HEK293T (cell line): Measurements from ENCODE around the gene IL12B.

Experiments
- CTCF ChIA-PET: fragments of 350-600 bp; formaldehyde crosslinking; extraction: SDS; loops from one replicate; lab custom pipeline; 2021; ENCODE audit warnings: antibody characterized with exemption, inconsistent platforms; lab: Yijun Ruan, JAX
- POLR2A ChIA-PET: fragments of 350-600 bp; formaldehyde crosslinking; extraction: SDS; loops from one replicate; lab custom pipeline; 2020; ENCODE audit warnings: antibody characterized with exemption, inconsistent platforms; lab: Yijun Ruan, JAX
- DNase-seq: peaks from one replicate; pipeline ENCODE4 v3.0.0; 2012; ENCODE audit warnings: mixed read lengths; ENCODE audit errors: extremely low spot score
- ARNT ChIP-seq: fragments of 450-650 bp; IDR thresholded peaks from 2 replicates; pipeline ENCODE4 v1.6.1; 2017; ENCODE audit warnings: mild to moderate bottlenecking
- BHLHE40 ChIP-seq: fragments of 450-650 bp; IDR thresholded peaks from 2 replicates; pipeline ENCODE4 v1.6.1; 2016; ENCODE audit warnings: mild to moderate bottlenecking, moderate library complexity, borderline replicate concordance
- CTBP1 ChIP-seq: fragments of 450-650 bp; IDR thresholded peaks from 2 replicates; pipeline ENCODE4 v1.6.1; 2016; ENCODE audit warnings: borderline replicate concordance
- ELF4 ChIP-seq: fragments of 450-650 bp; IDR thresholded peaks from 2 replicates; pipeline ENCODE4 v1.6.1; 2017; ENCODE audit warnings: antibody characterized with exemption
- FOXA1 ChIP-seq: fragments of 450-650 bp; IDR thresholded peaks from 2 replicates; pipeline ENCODE4 v1.6.1; 2016; ENCODE audit warnings: mild to moderate bottlenecking
- FOXK2 ChIP-seq: fragments of 450-650 bp; IDR thresholded peaks from 2 replicates; pipeline ENCODE4 v1.6.1; 2016; ENCODE audit warnings: mild to moderate bottlenecking
- FOXM1 ChIP-seq: fragments of 450-650 bp; IDR thresholded peaks from 2 replicates; pipeline ENCODE4 v1.6.1; 2017; ENCODE audit warnings: mild to moderate bottlenecking, borderline replicate concordance
- HDGF ChIP-seq: fragments of 450-650 bp; IDR thresholded peaks from 2 replicates; pipeline ENCODE4 v1.6.1; 2017; ENCODE audit warnings: antibody characterized with exemption, borderline replicate concordance
- L3MBTL2 ChIP-seq: fragments of 450-650 bp; conservative IDR thresholded peaks from 2 replicates; pipeline ENCODE4 v1.6.1; 2016; ENCODE audit warnings: mild to moderate bottlenecking
- LEF1 ChIP-seq: fragments of 450-650 bp; IDR thresholded peaks from 2 replicates; pipeline ENCODE4 v1.6.1; 2017; ENCODE audit warnings: mild to moderate bottlenecking, borderline replicate concordance
- NFRKB ChIP-seq: fragments of 450-650 bp; IDR thresholded peaks from 2 replicates; pipeline ENCODE4 v1.6.1; 2016; ENCODE audit warnings: mild to moderate bottlenecking, moderate library complexity
- SP1 ChIP-seq: fragments of 450-650 bp; IDR thresholded peaks from 2 replicates; pipeline ENCODE4 v1.6.1; 2017
- SUZ12 ChIP-seq: fragments of 450-650 bp; IDR thresholded peaks from 2 replicates; pipeline ENCODE4 v1.6.1; 2016; ENCODE audit warnings: mild to moderate bottlenecking
- TARDBP ChIP-seq: fragments of 450-650 bp; IDR thresholded peaks from 2 replicates; pipeline ENCODE4 v1.6.1; 2016
- ZNF384 ChIP-seq: fragments of 450-650 bp; IDR thresholded peaks from 2 replicates; pipeline ENCODE4 v1.6.1; 2016
- TF ChIP-seq, protein P1 (sequence below): fragments of 450-650 bp; IDR thresholded peaks from 2 replicates; pipeline ENCODE4 v1.6.1; 2016

Gene IL12B

DNA sequence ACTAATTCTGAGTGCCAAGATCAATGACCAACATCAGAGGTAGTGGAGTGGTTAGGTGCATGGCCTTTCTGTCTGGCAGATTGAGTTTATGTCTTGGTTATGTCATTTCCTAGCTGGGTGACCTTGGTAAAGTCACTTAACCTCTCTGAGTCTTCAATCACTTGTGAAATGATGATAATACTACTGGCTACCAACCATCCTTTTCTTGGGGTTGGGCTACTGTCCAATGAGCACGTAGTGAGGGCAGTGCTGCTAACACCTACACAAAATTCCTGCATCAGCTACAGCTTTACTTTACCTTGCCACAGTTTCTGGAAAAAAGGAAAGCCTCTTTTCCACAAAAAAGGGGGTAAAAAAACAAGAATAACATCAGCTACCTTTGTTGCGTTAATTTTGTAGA lies 12.4 kb downstream of the IL12B start:
- TF ChIP-seq FOXK2 (no peak), L3MBTL2 (no peak)
- ChIA-PET CTCF (interaction anchor here (0.7 to 3.3 kb wide), 4 partner anchors 16 to 163 kb away, joined by 3 to 29 read pairs (median 7); no protein-coding TSS in a partner anchor), POLR2A (interaction anchor here (0.8 kb wide), 1 partner anchor 14 kb away, joined by 3 read pairs; no protein-coding TSS in a partner anchor)
- DNase-seq = no peak

- DNase-seq = peak; percentile 64
- TF ChIP-seq ZNF384 (no peak), SUZ12 (no peak), L3MBTL2 (no peak), SP1 (no peak), ARNT (no peak), TARDBP (no peak), FOXA1 (no peak)
- TF ChIP-seq, protein P1, sequence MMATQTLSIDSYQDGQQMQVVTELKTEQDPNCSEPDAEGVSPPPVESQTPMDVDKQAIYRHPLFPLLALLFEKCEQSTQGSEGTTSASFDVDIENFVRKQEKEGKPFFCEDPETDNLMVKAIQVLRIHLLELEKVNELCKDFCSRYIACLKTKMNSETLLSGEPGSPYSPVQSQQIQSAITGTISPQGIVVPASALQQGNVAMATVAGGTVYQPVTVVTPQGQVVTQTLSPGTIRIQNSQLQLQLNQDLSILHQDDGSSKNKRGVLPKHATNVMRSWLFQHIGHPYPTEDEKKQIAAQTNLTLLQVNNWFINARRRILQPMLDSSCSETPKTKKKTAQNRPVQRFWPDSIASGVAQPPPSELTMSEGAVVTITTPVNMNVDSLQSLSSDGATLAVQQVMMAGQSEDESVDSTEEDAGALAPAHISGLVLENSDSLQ = no peak
- CTCF ChIA-PET = interaction anchor here (0.7 to 3.3 kb wide), 11 partner anchors 15 to 619 kb away, joined by 3 to 29 read pairs (median 4); no protein-coding TSS in a partner anchor
- POLR2A ChIA-PET = no interaction called here
Measured at GRCh38 chr5:159316519-159317383, 13.5 kb downstream of the IL12B start.

- ChIA-PET POLR2A (no interaction called here), CTCF (interaction anchor here (1.5 kb wide), 1 partner anchor 156 kb away, joined by 4 read pairs; no protein-coding TSS in a partner anchor)
- no peak for DNase-seq
- no peak for TF ChIP-seq SUZ12
- TF ChIP-seq HDGF = no peak
- no peak for TF ChIP-seq FOXA1
- no peak for TF ChIP-seq SP1
- no peak for TF ChIP-seq BHLHE40
- no peak for TF ChIP-seq L3MBTL2
- TF ChIP-seq CTBP1 = no peak
- no peak for TF ChIP-seq ARNT
- no peak for TF ChIP-seq FOXK2
- TF ChIP-seq FOXM1 = no peak
- TF ChIP-seq ZNF384 = no peak
- no peak for TF ChIP-seq NFRKB
- TF ChIP-seq, protein P1 = no peak
- no peak for TF ChIP-seq LEF1
Measured at GRCh38 chr5:159313197-159313596, 17.1 kb downstream of the IL12B start.

- CTCF ChIA-PET = interaction anchor here (0.6 to 1.3 kb wide), 3 partner anchors 21 to 156 kb away, joined by 3 to 4 read pairs (median 4); no protein-coding TSS in a partner anchor
- DNase-seq = no peak
- TF ChIP-seq SUZ12 = no peak
- no peak for TF ChIP-seq LEF1
- TF ChIP-seq FOXA1 = no peak
- no peak for TF ChIP-seq BHLHE40
- TF ChIP-seq FOXK2 = no peak
- TF ChIP-seq ELF4 = no peak
- no peak for TF ChIP-seq NFRKB
- TF ChIP-seq CTBP1 = no peak
- POLR2A ChIA-PET = no interaction called here
Measured at GRCh38 chr5:159311063-159311462, 19.2 kb downstream of the IL12B start.

DNA sequence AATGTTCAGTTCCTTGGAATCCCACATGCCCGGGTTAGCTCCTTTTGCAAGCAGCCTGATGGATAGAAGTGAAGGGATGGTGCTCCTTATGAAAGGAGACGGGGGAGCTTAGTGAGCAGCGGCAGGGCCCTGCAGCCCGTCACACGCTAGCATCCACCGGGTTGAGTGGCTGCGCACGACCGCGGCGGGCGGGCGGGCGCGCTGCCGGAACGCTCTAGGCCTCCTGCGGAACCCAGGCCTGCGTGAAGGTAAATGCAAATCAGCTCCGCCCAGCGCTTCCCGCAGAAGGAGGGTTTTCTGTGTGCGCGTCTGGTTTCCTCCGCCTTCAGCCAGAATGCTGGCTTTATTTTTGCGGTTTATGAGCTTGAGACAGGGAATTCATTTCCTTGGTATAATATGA lies 19.8 kb downstream of the IL12B start:
- TF ChIP-seq LEF1 = no peak
- TF ChIP-seq, protein P1 = no peak
- POLR2A ChIA-PET = no interaction called here
- no peak for DNase-seq
- CTCF ChIA-PET = interaction anchor here (0.6 to 1.3 kb wide), 3 partner anchors 21 to 155 kb away, joined by 3 to 4 read pairs (median 4); no protein-coding TSS in a partner anchor

GRCh38 chr5:159309689-159310433 lies 20.4 kb downstream of the IL12B start:
- POLR2A ChIA-PET = no interaction called here
- CTCF ChIA-PET = interaction anchor here (1.3 kb wide), 1 partner anchor 22 kb away, joined by 3 read pairs; no protein-coding TSS in a partner anchor
- no peak for DNase-seq
- TF ChIP-seq L3MBTL2 (no peak), FOXK2 (no peak), ZNF384 (no peak), CTBP1 (no peak), FOXM1 (no peak), NFRKB (no peak), SP1 (no peak), LEF1 (no peak), BHLHE40 (no peak), ARNT (no peak), TARDBP (no peak), HDGF (no peak), SUZ12 (no peak), FOXA1 (no peak), ELF4 (no peak)
- TF ChIP-seq, protein P1 = no peak
